K562 (cell line): ENCODE measurements around the gene ASB10. TPM values are rescaled to one million over a fixed set of nuclear protein-coding genes. Genes with fewer than 3 reads are reported as not detected.

Experiments
- FOXJ3 ChIP-seq: sonication (generic); formaldehyde crosslinking; IDR thresholded peaks from 2 replicates; pipeline ENCODE4 v1.4.0; 2020; ENCODE audit warnings: mild to moderate bottlenecking, missing genetic modification reagents
- FOXP4 ChIP-seq: sonication (generic); formaldehyde crosslinking; IDR thresholded peaks from 2 replicates; pipeline ENCODE4 v1.8.0; 2022; ENCODE audit warnings: mild to moderate bottlenecking, missing genetic modification reagents, borderline replicate concordance
- ILK ChIP-seq: fragments of 450-650 bp; IDR thresholded peaks from 2 replicates; pipeline ENCODE4 v1.6.1; 2016; ENCODE audit warnings: missing genetic modification characterization, low read depth, mild to moderate bottlenecking, missing compliant biosample characterization, moderate library complexity, borderline replicate concordance
- MYC ChIP-seq, 2 experiments: fragments of 250-450 bp in 1 of 2; sonication (Bioruptor Pico) in 1 of 2; IDR thresholded peaks; 2 replicates each; pipeline versions ENCODE4 v1.5.1 to v1.6.1; 2012 to 2021; ENCODE audit warnings: low read depth in 2 of 2, borderline replicate concordance in 1 of 2, improper control_type of control experiment in 1 of 2, low read length in 1 of 2, mild to moderate bottlenecking in 1 of 2, moderate library complexity in 1 of 2
- PHB ChIP-seq: fragments of 250-450 bp; sonication (Bioruptor Pico); IDR thresholded peaks from 2 replicates; pipeline ENCODE4 v1.5.0; 2021
- RBBP5 ChIP-seq: fragments of 200-600 bp; sonication (generic); IDR thresholded peaks from 2 replicates; pipeline ENCODE4 v1.6.1; 2012; ENCODE audit warnings: borderline replicate concordance, mild to moderate bottlenecking, low read length, control low read depth, inconsistent platforms; ENCODE audit not compliant: insufficient read depth, poor library complexity, severe bottlenecking
- REST ChIP-seq, 2 experiments: fragments of 450-650 bp; formaldehyde crosslinking in 1 of 2; IDR thresholded peaks; 2 replicates each; pipeline versions ENCODE4 v1.4.0 to v1.6.1; 2014 to 2020; ENCODE audit warnings: mild to moderate bottlenecking in 2 of 2, borderline replicate concordance in 1 of 2, low read depth in 1 of 2
- SPI1 ChIP-seq: IDR thresholded peaks from 2 replicates; pipeline ENCODE4 v1.6.1; 2011; ENCODE audit warnings: low read depth, low read length, control low read depth, borderline replicate concordance
- USF2 ChIP-seq: sonication (generic); formaldehyde crosslinking; IDR thresholded peaks from 2 replicates; pipeline ENCODE4 v1.5.0; 2020; ENCODE audit warnings: missing genetic modification reagents
- ZNF134 ChIP-seq: fragments of 250-450 bp; sonication (Bioruptor Pico); conservative IDR thresholded peaks from 2 replicates; pipeline ENCODE4 v1.4.0; 2020
- ZNF395 ChIP-seq: fragments of 200-800 bp; sonication (Bioruptor generic); IDR thresholded peaks from 2 replicates; pipeline ENCODE4 v1.6.1; 2017; ENCODE audit warnings: missing genetic modification characterization, missing compliant biosample characterization
- ZNF551 ChIP-seq: fragments of 250-450 bp; sonication (Bioruptor Pico); IDR thresholded peaks from 2 replicates; pipeline ENCODE4 v1.5.0; 2021; ENCODE audit warnings: mild to moderate bottlenecking, moderate library complexity
- polyA plus RNA-seq, 8 experiments: library from polyadenylated mRNA; depleted of rRNA in 4 of 8; stranded (reverse) in 5 of 8; unstranded in 3 of 8; fragments of >200 nt; fragmentation: Nextera tagmentation in 2 of 8; fragmentation: Illumina TruSeq in 1 of 8; extraction: Ambion mirVana in 2 of 8; extraction: Trizol in 1 of 8; gene quantifications; 2 replicates each; pipeline versions ENCODE4 v1.2.1 to v1.2.3, GENCODE V29; 2011 to 2014; ENCODE audit warnings: inconsistent platforms in 1 of 8, missing spikeins in 1 of 8
- total RNA-seq, 7 experiments: library from RNA; depleted of rRNA in 6 of 7; stranded (reverse); fragments of >200 nt in 6 of 7; fragmentation: Illumina TruSeq in 2 of 7; extraction: Trizol in 2 of 7; gene quantifications; 2 replicates each; pipeline versions ENCODE4 v1.2.1 to v1.2.3, GENCODE V29; 2011 to 2021; ENCODE audit warnings: low replicate concordance in 1 of 7

The ASB10 gene
- total and polyA plus RNA-seq, 9 of the 15 experiments (the other 6 are each of a cell fraction or from before 2014, with no cell fraction given): not detected

DNA sequence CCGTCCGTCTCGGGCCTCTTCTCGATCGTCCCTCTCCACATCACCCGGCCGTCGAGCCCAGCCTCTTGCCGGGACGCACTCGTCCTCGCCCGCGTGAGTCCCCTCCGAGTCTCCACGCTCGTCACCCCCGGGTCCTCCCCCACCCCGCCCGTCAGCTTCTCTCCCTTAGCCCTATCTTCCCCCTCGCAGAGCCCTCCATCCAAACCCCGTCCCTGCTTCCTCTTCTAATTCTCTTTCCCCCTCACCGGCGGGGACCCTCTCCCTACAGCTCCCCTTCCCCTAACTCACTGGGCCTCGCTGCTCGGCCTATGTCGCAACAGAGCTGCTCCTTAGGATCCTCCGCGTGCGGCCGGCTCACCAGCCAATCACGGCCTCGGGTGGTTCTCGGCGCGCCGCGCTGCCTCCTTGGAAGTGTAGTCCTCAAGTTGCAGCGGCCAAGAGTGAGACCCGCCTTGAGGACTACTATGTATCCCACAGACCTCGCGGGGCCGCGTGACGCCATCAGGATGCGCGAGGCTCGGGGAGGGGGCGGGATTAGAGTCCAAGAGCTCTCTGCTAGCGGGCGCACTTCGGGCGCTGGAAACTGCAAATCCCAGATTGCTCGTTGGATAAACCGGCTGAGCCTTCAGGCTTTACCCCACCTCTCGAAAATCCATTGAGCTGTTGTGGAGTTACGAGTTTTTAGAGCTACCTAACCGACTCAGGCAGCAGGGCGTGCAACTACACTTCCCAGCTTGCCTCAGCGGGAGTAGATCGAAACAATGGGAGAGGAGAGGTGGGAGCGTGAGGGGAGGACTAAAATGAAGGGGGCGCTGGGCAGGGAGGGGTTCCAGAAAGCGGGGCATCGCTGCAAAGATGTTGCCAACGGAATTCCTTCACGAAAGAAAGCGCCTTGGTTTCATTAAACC, 40.1 kb upstream of the ASB10 start, which contains the start of gene ABCF2 (continued):
- TF ChIP-seq ZNF395 (CRISPR knock-in tag): peak; percentile 62; the same call in 1 of the 2 replicates
- TF ChIP-seq FOXP4: no peak
- TF ChIP-seq ZNF134 (CRISPR knock-in tag): peak; percentile 53; the same call in 1 of the 2 replicates
- no peak for TF ChIP-seq ZNF551 (CRISPR knock-in tag)
- TF ChIP-seq FOXJ3 (CRISPR knock-in tag): no peak
- peak; percentile 66 for TF ChIP-seq RBBP5
- no peak for TF ChIP-seq SPI1
- TF ChIP-seq REST (IDR thresholded peaks at IDR 0.05; ENCODE audit: borderline replicate concordance): no peak
- TF ChIP-seq REST (CRISPR knock-in tag; IDR thresholded peaks at IDR 0.05; ENCODE audit: low read depth): peak; percentile 39
- no peak for TF ChIP-seq USF2
- no peak for TF ChIP-seq ILK (tag)
- no peak for TF ChIP-seq PHB (CRISPR knock-in tag)
- TF ChIP-seq MYC (IDR thresholded peaks at IDR 0.05; ENCODE audit: low read depth, low read length): peak; percentile 97
- no peak for TF ChIP-seq MYC (CRISPR knock-in tag; IDR thresholded peaks at IDR 0.05; ENCODE audit: borderline replicate concordance, low read depth)
